ENCODE results near the gene RBCK1.
"Not testable (repeated sequence)": the region's sequence is repeated elsewhere in the genome, so short reads cannot be mapped to it uniquely, and the experiment has no call there.

Gene RBCK1

DNA sequence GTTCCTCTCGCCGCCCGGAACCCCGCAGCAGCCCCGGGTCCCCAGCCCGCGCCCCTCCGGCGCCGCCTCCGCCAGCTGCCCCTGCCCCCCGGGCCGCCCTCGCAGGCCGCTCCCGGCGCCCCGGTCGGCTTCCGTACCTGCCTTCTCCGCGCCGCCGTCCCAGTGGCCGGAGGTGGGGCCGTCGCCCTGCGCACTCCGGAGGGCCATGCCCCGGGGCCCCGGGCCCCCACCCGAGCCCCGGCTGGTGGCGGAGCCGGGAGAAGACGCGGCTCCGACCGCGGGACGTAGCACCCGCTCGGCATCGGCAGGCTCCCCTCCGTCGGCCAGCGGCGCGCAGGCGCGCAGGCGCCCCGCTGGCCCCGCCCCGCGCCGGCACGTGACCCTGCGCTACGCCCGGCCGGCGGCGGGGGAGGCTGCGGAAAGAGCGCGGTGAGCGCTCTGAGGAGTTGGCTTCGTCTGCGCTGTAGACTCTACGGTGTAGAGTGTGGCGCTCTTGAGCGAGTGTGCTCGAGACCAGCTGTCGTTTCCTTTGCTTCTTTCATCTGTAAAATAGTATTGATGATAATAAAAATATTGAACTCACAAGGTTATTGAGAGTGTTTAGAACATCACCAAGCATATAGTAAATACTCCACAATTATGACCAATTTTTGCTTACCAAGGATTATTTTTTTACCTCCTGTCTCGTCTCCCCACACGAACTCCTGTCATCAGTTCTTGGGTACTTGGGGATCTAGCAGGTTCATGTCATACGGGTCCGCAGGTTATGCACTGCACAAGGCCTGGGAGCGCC is 54.3 kb downstream of the RBCK1 start, which contains the start of gene TBC1D20:
Gene TBC1D20, minus strand, starts transcription at position 335 of the 793 bp plus-strand sequence. Its CDS starts 128 bp downstream, at position 207.
- TF ChIP-seq ZNF274 (IDR thresholded peaks at IDR 0.05; ENCODE audit: low read depth, low read length), result no peak
- H3K4me3 ChIP-seq (ENCODE audit: low read length), result peak within 1 kb of the TSS; percentile 81

DNA sequence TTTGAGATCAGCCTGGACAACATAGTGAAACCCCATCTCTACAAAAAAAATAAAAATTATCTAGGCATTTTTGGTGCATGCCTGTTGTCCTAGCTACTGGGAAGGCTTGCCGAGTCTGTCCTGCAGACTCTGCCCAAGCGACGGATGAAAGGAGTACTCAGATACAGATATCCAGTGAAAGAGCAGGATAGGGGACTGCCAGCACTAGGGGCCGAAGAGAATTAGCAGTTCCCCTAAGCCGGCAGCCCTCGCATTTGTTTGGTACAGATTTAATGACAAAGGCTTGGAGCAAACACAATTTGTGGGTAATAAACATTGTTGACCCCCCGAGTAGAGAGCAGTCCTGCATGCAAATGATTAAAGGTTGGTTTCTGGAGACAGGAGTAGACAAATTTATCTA is 59.7 kb downstream of the RBCK1 start:
- no peak overlapping the region for H3K4me3 ChIP-seq (ENCODE audit: low read length)
- no peak for TF ChIP-seq ZNF274 (IDR thresholded peaks at IDR 0.05; ENCODE audit: low read depth, low read length)

DNA sequence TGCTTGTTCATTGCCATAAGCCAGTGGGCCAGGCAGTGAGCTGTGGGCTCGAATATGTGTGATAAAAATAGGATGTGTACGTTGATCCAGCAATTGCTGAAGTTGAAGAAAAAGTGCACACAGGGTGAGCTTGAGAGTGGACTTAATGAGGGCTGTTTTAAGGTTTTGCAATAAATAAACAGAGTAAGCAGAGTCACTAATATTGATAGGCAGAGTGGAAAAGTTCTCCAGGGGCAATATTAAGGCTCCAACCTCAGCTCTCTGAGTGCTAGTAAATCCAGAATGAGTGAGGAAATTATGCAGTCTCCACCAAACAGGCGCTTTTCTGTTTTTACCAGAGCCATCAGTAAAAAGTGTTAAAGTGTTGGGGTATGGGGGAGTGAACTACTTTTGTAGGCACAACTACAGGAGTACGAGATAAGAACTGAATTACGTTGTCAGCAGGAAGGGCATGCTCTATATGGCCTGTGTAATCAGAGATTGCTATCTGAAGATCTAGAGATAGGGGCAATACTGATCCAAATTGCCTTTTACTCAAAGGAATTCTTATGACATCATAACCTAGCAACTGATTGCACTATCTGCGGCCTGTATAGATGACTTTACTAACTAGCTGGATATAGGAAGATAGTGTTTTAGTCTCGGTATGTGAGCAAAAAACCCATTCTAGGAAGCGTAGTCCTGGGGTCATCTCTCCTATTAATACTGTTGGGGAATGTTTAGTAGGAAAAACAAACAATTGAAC is 61.8 kb downstream of the RBCK1 start:
- H3K4me3 ChIP-seq (ENCODE audit: low read length), result no peak overlapping the region
- TF ChIP-seq ZNF274 (IDR thresholded peaks at IDR 0.05; ENCODE audit: low read depth, low read length), result no peak

DNA sequence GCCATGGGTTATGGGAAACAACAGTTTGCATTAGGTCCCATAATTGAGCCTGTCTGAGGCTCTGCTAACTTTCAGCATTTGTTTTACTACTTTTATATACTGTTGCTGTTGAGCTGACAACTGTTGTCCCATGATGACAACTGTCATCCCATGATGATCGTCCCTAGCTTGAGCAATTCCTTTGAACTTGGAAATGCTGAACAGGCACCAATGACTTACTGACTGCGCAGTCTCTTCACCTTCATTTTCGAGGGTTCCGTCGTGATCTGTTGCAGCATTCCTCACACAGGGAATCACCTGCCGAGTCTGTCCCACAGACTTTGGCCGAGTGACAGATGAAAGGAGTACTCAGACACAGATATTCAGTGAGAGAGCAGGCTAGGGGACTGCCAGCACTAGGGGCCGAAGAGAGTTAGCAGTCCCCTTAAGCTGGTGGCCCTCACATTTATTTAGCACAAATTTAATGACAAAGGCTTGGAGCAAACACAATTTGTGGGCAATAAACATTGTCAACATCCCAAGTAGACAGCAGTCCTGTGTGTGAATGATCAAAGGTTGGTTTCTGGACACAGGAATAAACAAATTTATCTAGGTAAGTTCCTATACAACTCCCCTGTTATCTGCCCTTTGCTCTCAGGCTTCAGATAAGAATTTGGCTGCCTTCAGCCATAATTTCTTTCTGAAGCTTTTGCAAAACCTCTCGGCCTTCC is 64.2 kb downstream of the RBCK1 start:
- no peak overlapping the region for H3K4me3 ChIP-seq (ENCODE audit: low read length)
- no peak for TF ChIP-seq ZNF274 (IDR thresholded peaks at IDR 0.05; ENCODE audit: low read depth, low read length)

DNA sequence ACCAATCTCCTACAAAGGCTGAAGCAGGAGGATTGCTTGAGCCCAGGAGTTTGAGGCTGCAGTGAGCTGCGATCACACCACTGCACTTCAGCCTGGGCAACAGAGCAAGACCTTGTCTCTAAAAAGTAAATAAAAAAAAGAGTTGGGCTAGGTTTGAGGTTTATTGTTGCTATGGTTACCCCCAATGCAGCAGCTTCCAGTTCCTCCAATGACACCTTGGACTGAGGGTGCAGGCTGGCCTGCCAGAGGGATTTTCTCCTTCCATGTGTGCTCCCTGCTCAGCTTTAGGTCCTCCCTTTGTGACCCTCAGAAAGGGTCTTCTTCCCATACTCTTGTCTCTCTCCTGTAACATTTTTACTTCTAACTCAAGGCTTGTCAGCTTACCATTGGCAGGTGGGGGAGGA is 64.8 kb downstream of the RBCK1 start:
- TF ChIP-seq ZNF274 (IDR thresholded peaks at IDR 0.05; ENCODE audit: low read depth, low read length), result no peak
- no peak overlapping the region for H3K4me3 ChIP-seq (ENCODE audit: low read length)

DNA sequence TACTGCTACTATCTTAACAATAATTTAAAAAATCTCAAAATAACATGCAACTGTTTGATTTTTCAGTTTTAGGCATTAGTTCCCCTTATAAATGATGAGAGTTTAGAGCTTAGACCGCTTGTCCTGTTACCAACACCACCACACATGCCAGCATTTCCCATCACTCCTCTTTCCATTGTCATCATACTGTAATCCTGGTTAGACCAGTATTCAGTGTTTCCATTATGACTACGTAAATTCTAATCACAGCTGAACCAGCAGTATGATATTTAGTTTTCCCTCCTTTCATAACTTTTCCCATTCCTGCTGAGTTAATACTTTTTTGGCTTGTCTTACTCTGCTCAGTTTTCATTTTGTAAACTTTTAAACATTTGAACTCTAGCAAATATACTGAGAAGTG is 66.5 kb downstream of the RBCK1 start:
- TF ChIP-seq ZNF274 (IDR thresholded peaks at IDR 0.05; ENCODE audit: low read depth, low read length), result no peak
- H3K4me3 ChIP-seq (ENCODE audit: low read length), result no peak overlapping the region

DNA sequence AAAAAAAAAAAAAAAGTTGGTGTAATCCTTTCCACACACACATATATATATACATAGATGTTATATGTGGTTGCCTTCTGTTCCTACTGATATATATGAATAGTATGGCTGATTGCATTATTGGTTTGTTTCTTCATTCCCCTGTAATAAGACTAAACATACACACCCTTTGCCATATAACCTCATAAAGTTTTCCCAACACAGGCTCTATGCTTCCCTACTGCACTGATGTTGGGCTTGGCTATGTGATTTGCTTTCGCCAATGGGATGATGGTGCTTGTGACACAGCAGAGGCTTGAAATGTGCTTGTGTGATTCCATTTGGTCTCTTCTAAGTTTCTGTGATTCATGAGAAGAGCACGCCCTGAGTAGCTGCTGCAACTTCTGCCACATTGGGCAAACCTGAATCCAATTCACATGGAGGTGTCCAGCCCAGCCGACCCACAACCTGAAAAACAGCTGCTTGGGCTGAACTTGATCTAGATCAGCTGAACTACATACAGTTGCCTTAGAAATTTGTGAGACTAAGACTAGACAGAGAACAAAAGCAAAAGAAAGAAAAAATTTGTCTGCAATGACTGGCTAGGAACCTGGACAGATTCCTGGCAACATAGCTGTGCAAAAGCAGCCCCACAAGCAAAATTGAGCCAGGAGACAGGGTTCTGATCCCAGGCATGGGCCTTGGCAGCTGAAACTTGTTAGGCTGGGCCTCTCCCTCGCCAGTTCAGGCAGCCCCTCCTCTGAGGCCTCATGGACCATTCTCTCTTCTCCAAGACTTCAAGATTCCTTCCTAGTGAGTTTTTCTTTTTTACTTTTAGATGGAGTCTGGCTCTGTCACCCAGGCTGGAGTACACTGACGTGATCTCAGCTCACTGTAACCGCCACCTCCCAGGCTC is 67.6 kb downstream of the RBCK1 start:
- no peak for TF ChIP-seq ZNF274 (IDR thresholded peaks at IDR 0.05; ENCODE audit: low read depth, low read length)

DNA sequence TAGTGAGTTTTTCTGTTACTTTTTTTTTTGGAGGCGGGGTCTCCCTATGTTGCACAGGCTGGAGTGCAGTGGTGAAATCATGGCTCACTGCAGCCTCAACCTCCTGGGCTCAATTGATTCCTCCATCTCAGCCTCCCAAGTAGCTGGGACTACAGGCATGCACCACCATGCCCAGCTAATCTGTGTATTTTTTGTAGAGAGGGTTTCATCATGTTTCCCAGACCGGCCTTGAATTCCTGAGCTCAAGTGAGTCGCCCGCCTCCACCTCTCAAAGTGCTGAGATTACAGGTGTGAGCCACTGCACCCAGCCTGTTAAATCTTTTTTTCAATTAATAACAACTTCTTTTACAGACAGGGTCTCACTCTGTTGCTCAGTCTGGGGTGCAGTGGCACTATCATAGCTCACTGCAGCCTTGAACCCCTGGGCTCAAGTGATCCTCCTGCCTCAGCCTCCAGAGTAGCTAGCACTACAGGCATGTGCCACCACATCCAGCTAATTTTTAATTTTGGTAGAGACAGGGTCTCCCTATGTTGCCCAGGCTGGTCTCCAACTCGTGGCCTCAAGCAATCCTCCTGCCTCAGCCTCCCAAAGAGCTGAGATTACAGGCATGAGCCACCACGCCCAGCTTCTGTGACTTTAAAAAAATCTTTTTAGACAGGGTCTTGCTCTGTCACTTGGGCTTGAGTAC is 68.6 kb downstream of the RBCK1 start:
- H3K4me3 ChIP-seq (ENCODE audit: low read length), result not testable (repeated sequence)

More for the DNA sequence above, 67.6 kb downstream of the RBCK1 start:
- no peak overlapping the region for H3K4me3 ChIP-seq (ENCODE audit: low read length)

DNA sequence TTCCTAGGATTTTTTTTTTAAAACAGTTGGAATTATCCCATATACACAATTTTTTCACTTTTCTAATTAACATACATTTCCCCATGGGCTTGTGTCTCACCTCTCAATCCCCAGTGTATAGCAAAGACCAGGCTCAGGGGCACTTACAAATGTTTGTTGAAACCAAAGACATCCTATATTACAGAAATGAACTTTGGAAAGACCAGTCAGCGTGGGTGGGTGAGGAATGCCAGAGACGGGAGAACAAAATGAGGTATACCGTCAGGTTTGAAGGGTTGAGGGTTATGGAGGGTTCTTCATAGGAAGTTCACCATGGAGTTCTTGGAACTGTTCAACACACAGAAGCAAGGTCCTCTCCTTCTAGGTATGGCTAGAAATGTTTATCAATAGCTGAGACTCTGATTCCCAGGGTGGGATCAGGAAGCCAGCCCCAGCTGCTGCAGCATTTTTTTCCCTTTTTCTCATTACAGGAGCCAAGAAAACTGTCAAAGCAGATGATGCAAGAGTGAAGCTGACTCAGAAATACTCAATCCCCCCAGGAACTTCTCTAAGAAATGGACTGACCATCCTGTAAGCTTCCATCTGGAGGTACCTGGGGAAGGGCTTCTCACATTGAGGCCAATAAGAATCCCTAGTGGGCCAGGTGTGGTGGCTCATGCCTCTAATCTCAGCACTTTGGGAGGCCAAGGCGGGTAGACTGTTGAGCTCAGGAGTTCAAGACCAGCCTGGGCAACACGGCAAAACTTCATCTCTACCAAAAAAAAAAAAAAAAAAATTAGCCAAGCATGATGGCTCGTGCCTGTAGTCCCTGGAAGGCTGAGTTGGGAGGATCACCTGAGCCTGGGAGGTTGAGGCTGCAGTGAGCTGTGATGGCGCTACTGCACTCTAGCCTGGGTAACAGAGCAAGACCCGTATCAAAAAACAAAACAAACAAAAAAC is 70.2 kb downstream of the RBCK1 start:
- TF ChIP-seq ZNF274 (IDR thresholded peaks at IDR 0.05; ENCODE audit: low read depth, low read length), result no peak

DNA sequence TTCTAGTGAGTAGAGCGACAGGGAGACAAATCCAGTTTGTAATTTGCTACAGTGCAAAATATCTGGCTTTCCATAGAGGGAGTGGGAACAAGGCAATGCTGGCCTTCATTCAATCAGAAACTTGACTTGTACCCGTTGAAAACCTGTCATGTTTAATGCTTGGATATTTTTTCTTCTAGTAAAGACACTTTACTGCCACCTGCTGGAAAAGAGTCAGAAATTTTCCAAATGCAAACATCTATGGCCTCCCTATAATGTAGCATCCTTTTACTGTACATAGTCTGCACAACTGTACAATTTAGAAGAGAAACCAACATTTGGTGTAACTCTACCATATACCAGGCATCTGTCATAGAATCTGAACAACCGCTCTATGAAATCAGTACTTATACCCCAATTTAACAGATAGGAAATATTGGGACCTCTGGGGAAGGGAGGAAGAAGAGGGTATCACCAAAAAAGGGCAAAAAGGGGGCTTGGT is 70.9 kb downstream of the RBCK1 start:
- no peak overlapping the region for H3K4me3 ChIP-seq (ENCODE audit: low read length)
- no peak for TF ChIP-seq ZNF274 (IDR thresholded peaks at IDR 0.05; ENCODE audit: low read depth, low read length)

More for the DNA sequence above, 70.2 kb downstream of the RBCK1 start:
- no peak overlapping the region for H3K4me3 ChIP-seq (ENCODE audit: low read length)

DNA sequence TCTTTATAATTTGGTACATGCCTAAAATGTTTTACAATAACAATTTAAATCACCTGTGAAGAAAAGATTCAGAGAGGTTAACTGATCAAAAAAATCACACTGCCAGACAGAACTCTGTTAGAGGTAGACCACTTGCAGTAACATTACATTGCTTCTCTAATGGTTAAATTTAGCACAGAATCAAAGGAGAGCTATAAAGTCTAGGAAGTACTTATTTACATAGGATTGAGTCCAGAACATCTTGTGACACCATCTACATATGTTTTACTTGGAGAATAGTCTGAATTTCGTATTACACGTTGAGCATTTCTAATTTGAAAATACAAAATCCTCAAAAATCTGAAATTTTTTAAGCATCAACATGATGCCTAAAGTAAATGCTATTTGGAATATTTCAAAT is 71.4 kb downstream of the RBCK1 start:
- no peak overlapping the region for H3K4me3 ChIP-seq (ENCODE audit: low read length)
- no peak for TF ChIP-seq ZNF274 (IDR thresholded peaks at IDR 0.05; ENCODE audit: low read depth, low read length)

DNA sequence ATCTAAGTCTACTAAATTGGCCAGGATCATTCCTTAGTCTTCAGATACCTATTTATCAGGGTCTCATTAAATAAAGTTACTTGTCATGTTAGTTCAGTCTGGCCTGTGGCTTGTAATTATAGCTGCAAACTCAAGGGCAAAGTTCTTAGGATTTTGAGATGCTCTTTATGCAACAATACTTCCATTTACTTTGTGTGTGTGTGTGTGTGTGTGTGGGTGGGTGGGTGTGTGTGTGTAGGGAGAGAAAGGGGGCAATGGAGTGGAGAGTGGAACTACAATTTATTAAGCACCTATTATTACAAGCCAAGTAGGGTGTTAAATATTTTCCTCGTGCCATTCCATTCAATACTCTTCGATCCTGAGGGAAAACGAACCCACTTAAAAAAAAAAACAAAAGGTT is 71.9 kb downstream of the RBCK1 start:
- no peak overlapping the region for H3K4me3 ChIP-seq (ENCODE audit: low read length)
- TF ChIP-seq ZNF274 (IDR thresholded peaks at IDR 0.05; ENCODE audit: low read depth, low read length), result no peak
